NCI-H1436 (cell line): Measurements from ENCODE around the gene COL5A1.
"Not testable (repeated sequence)": the region's sequence is repeated elsewhere in the genome, so short reads cannot be mapped to it uniquely, and the experiment has no call there.

ENCODE experiments used
- DNase-seq: peaks from one replicate; lab custom pipeline; 2025; lab: John Stamatoyannopoulos, UW

COL5A1 gene

DNA sequence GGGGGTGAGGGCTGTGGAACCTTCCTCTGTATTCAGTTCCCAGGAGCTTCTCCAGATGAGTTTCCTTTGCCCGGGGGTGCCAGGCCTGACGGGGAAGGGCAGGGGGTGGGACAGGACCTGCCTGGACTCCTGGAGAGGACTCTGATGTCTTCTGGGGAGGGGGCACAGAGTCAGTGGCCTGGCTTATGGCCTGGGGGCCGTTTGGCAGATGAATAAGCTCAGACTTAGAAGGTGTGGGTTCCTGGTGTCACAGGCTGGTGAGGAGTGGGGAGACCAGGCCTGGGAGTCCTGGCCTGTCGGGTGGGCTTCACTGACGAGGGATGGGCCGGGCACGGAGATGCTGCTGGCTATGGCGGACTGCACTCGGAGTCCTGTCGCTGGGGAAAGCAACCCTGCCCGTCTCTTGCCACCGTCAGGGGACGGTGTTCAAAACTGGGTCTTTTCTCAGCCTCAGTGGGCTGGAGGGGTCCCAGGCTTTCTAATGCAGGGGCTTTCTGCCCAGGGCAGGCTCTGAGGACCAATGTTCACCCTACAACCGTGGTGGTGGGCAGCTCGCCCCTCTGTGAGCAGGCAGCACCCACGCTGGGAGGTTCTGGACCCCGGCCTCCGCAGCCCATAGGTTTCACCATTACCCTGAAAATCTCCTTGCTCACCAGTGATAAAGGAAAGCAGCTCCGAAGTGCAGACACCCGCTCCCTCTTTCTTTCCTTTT is 16.2 kb downstream of the COL5A1 start:
- DNase-seq: no peak

- no peak for DNase-seq
These were observed 16.9 kb downstream of the COL5A1 start for GRCh38 chr9:134658378-134658955.

GRCh38 chr9:134659688-134660131 is 18.1 kb downstream of the COL5A1 start:
- DNase-seq: no peak

GRCh38 chr9:134660407-134660806 is 18.8 kb downstream of the COL5A1 start:
- no peak for DNase-seq

DNA sequence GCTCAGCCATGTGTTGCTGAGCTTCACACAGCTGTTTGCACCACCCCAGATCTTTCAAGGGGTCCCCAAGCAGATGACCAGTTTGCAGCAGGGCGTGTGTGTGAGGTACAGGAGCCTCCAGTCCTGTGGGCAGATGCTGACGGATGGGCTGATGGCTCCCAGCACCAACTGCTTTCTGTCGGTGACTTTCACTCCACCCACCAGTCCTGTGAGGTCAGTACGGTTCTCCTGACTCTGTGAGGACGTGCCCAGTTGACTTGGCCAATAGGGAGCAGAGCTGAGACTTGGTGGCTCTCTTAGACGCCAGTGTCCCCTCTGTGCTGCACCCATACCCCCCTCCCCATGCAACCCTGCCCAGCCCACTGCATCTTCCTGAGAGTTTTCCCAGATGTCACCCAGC is 19.7 kb downstream of the COL5A1 start:
- no peak for DNase-seq

GRCh38 chr9:134661791-134662142 is 20.2 kb downstream of the COL5A1 start:
- no peak for DNase-seq

DNA sequence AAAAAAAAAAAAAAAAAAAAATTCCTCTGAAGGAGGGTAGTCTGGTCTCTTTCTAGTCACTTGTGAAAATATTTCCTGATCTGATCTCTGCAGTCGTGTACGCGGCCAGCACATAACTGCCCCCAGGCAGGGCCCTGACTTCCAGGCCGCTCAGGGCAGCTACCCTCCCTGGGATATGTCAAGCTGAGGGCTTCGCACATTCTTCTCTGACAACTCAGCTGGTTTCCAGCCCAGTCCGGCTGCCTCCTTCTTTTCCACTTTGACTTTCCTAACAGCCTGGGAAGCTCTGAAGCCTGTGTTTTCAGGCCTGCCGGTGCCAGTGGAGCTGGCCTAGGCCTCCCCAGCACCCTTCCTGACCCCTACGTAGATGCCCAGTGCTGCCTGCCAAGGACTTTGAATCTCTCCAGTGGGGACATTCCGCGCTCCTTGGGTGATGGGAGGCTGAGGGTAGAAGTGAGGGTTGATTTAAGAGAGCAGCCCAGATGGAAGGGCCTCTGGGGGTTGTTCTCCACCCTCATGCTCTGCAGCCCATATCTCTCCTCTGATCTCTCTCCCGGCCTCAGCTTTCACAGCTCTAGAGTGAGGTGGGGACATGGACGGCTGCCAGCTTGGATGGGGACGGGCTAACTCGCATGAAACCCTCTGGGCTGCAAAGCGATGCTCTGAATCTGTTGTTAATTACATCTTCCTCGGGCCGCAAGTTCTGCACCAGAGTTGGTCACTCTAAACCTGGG is 20.7 kb downstream of the COL5A1 start:
- DNase-seq: no peak

GRCh38 chr9:134663084-134663483 is 21.5 kb downstream of the COL5A1 start:
- DNase-seq: no peak

DNA sequence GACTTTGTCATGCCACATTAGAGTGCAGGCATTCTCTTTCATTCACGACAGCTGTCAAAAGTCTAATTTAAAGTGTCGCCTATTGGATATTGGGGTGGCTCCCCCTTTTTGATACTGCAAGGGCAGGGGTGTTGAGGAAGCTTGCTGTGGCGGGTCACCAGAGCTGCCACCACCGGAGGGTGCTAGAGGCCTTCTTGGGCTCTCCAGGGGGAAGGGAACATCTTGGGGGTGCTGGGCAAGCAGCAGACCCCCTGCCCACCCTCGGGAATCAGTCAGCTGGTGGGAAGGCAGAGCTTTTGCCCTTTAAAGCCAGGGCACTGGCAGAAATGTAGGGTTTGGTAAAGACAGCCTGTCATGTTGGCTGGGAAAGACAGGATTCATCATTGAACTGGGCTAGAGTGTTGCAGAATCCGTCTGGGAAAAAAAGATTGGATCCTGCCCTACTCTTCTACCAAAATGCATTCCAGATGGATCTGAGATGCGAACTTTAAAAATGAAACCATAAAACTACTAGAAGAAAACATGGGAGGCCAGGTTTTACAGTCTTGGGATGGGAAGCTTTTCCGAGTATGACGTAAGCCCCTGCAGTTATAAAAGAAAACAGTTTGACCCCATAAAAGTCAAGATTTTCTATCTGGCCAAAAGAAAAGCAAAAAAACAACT is 22.3 kb downstream of the COL5A1 start:
- DNase-seq: no peak

- no peak for DNase-seq
These were observed 22.8 kb downstream of the COL5A1 start for GRCh38 chr9:134664446-134664845.

- no peak for DNase-seq
These were observed 24.6 kb downstream of the COL5A1 start for GRCh38 chr9:134666208-134666607.

- DNase-seq: no peak
These were observed 25.2 kb downstream of the COL5A1 start for GRCh38 chr9:134666831-134667230.

DNA sequence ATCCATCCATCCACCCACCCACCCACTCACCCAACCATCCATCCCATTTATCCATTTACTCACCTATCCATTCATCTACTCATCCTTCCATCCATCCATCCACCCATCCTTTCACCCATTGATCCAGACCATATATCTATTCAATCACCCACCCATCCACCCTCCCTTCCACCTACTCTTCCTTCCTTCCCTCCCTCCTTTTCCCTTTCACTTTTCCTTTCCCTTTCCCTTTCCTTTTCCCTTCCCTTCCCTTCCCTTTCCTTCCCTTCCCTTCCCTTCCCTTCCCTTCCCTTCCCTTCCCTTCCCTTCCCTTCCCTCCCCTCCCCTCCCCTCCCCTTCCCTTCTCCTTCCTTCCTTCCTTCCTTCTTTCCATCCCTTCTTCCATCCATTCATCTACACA is 27.4 kb downstream of the COL5A1 start:
- DNase-seq: not testable (repeated sequence)

GRCh38 chr9:134669399-134669955 is 27.9 kb downstream of the COL5A1 start:
- no peak for DNase-seq

DNA sequence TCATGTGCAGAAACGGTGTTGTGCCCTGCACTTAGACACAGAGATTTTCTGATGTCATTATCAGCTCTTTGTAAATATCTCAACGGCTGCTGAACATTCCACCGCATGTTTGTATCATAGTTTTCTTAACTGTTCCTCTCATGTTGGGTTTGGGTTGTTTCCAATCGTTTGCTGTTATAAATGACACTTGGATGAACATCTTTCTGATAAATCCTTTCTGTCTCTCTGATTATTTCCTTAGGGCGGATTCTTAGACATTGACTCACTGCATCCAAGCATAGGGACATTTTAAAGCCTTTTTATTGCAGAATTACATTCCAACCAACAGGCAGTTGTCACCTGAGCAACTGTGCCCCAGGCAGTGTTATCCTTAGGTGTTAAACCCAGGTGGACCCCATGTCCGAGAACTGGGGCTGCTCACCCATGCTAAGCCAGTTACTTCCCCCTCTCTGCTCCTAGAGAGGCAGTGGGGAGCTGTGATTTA is 28.5 kb downstream of the COL5A1 start:
- no peak for DNase-seq

DNA sequence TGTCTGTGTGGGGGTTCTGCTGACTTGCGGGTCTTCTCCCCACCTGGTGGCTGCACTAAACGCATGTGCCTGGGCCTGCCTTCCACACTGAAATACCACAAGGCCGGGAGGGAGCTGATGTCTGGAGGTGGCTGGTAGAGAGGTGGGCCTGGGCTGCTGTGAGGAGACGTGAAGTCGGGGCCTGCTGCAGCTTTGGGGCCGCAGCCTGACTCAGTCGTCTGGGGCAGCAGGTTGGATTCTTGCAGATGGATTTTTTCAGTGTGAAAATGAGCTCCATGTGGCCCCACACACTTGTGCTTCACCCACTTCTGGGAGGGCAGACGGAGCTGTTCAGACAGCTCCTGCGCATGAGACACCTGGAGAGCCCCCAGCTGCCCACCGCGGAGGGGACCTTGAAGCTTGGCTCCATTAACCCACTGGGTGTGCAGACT is 29.3 kb downstream of the COL5A1 start:
- no peak for DNase-seq

DNA sequence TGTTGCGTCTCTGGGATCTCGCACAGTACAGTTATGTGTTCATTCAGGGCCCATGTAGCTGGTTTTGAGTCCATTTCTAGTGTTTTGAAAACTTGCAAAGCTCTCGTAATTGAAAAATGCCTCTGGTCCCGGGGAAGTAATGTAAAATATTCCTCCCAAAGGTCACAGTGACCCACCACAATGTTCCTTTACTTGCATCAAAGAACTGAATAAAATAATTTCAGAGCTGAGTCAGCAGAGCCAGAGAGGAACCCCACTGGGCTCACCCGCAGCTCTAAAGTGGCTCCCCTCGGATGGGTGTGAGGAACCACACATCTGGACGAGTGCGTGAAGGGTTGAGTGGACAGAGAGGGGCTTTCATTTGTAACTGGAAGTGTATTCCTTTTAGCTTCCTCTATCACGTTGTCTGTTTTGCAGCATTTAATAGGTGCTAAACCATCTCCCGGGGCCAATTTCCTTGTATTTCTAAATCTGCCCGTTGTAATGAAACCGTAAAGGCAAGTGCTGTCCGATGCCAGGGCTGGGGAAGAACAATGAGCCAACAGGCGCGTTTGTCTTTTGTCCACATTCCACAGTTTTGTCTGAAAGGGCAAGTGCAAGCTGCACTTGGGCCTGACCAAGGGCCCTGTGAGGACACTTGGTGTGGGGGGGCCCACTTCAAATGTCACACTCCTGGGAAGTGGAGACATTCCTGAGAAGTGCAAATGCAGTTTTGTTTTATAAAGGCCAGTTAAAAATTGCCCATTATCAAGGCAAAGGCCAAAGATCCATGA is 29.9 kb downstream of the COL5A1 start:
- DNase-seq: no peak

DNA sequence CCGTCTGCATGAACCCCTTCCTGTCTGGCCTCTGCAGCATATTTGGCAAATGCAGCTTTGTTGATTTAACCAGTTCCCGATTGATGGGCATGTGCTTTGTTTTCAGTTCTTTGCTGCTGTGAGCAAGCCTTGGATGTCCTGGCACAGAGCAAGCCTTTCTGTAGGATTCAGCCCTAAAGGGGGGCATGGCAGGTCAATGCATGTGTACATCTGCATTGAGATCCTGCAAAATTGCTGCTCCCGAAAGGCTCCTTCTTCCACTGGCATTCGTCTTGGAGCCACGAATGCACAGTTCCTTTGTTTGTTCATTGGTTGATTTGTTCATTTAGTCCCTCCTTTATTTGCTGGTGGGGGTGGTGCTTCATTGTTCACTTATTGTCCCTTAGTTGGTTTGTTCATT is 34.8 kb downstream of the COL5A1 start:
- DNase-seq: no peak

GRCh38 chr9:134676886-134677285 is 35.3 kb downstream of the COL5A1 start:
- DNase-seq: no peak

- no peak for DNase-seq
These were observed 36.1 kb downstream of the COL5A1 start for GRCh38 chr9:134677743-134678142.

- DNase-seq: no peak
These were observed 36.6 kb downstream of the COL5A1 start for GRCh38 chr9:134678206-134678605.
